T1000 (cell line): ENCODE results near the gene TUBA8.
"Not testable (repeated sequence)": the region's sequence is repeated elsewhere in the genome, so short reads cannot be mapped to it uniquely, and the experiment has no call there.

Experiments
- DNase-seq: peaks from one replicate; lab custom pipeline; 2025; ENCODE audit warnings: mixed read lengths; lab: John Stamatoyannopoulos, UW

TUBA8 gene

DNA sequence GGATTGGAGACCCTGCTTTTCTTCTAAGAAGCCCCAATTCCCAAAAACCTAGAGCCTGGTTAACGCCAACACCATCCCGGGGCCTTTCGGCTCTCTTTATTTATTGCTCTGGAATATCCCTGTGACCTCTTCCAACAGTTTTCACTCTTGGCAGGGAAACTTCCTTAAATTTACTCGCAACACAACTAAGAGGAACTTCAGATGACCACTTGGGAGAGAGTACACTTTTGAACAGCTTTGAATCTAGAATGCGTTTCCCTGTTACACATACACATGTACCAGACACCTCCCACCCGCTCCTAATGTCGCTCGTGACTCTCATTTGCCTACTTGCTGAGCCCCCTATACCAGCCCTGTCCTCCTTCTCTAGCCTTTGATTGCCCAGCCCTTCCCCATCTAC lies 19.4 kb downstream of the TUBA8 start:
- no peak for DNase-seq

DNA sequence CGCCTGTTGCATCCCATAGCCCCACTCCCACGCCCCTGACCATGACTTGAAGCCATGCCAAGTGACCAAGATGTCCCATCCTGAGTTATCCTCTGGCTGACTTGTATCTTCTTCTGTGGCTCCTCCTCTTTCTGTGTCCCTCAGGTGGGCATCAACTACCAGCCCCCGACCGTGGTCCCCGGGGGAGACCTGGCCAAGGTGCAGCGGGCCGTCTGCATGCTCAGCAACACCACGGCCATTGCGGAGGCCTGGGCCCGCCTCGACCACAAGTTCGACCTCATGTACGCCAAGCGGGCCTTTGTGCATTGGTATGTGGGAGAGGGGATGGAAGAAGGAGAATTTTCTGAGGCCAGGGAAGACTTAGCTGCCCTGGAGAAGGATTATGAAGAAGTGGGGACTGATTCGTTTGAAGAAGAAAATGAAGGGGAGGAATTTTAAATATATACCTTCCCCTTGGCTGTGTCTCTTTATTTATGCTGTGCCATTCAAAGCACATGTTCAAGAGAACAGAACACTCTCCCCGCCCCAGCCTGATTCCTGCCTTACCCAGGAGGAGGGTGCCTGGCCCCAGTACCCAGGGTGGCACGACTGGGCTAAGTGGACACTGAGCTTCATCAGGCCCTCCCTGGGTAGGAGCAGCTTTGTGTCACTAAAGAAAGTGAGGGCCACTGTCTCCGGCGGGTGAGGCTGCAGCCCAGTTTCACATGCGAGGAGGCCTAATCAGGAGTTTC lies 20.3 kb downstream of the TUBA8 start:
- DNase-seq, result no peak

DNA sequence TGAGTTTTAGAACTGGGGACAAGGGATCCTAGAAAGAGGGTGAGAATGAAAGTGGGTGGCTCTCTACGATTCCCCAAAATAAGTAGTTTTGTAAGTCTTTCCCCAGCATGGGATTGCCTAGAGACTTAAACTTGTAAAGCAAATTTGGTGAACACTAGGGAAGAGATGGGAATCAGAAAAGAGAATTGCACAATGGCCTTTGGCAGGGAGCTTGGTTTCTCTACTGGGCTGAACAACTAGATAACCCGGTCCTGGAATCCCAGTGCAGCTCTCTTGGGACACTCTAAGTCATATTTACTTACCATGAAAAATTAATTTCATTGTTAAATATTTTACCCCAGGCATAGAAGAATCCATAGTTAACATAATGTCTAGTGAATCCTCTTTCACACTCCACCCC lies 22.8 kb downstream of the TUBA8 start:
- no peak for DNase-seq

DNA sequence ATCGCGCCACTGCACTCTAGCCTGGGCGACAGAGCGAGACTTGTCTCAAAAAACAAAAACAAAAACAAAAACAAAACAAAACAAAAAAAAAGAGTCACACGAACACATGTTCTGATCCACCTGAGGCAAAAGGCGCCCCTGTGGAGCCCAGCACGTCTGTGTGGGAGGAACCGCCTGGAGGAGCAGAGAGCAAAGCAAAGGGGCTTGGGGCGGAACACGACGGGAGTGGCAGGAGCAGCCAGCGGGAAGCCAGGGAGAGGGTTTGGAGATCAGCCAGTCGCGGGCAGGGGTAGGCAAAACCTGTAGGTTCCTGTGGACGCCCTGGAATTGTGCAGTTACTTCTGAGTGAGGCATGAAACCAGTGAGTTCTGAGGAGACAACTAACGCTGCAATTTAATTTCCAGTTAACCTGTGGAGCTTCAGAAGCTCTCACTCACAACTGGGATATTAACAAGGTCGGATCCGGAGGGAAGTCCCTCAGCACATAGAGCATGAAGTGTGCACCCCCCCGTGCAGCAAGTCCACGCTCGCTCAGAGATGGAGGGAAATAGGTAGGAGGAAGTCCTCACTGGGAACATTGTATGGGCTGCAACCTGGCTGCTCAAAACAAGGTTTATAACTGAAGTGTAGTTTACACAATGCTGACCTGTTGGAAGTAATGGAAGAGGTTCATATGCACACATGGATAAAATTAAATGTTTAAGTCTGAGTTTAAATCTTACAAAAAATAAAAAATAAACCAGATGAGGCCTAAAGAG lies 26.1 kb downstream of the TUBA8 start:
- no peak for DNase-seq

DNA sequence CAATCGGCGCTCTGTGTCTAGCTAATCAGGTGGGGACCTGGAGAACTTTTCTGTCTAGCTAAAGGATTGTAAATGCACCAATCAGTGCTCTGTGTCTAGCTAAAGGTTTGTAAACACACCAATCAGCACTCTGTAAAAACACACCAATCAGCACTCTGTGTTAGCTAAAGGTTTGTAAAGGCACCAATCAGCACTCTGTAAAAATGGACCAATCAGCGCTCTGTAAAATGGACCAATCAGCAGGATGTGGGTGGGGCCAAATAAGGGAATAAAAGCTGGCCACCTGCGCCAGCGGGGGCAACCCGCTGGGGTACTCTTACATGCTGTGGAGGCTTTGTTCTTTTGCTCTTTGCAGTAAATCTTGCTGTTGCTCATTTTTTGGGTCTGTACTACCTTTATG lies 30.4 kb downstream of the TUBA8 start:
- not testable (repeated sequence) for DNase-seq

DNA sequence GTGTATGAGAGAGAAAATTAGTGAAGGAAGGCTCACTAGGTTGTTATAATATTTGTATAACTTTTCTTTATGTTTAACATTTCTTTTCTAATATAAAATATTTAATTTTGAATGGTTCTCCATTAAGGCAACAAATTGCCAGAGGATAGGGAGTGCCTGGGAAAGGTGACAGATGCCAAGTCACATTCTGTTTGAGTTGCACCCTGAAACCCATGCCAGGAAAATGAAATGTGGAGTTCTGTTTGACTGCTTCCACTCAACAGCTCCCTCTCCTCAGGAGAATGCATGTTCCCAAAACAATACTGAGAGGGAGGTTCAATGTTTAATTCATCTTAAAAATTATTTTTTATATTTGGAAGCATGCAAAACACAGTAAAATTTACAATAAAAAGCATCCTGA lies 33.5 kb downstream of the TUBA8 start:
- DNase-seq, result no peak

DNA sequence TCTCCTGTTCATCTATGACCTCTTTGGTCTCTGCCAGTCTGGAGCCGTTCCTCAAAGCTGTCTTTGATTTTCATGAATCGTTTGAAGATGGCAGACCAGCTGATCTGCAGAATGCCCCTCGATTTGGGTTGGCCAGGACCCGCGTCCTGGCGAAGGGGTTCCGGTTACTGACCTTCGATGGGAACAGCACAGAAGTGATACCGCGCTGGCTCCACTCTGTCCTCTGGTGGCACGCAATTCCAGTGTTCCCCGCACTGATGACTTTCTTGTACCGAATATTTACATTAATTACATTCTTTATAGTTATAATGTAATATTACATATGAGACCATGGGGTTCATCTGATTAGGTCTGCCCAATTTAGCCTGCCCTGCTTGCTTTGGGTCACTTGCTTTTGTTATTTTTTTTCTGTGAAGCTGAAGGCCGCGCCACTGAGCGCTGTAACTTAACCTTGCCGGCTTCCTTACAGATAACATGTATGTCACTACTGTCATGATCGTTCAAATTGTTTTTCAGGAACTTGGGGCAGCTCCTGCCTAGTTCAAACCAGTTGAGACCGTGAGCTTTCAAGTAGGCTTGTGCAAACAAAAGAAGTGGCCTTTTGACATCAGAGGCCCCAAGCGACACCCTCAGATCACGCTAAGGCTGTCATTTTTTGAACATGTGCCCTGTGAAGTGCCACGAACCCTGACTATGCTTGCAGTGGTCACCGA lies 35.2 kb downstream of the TUBA8 start:
- no peak for DNase-seq

DNA sequence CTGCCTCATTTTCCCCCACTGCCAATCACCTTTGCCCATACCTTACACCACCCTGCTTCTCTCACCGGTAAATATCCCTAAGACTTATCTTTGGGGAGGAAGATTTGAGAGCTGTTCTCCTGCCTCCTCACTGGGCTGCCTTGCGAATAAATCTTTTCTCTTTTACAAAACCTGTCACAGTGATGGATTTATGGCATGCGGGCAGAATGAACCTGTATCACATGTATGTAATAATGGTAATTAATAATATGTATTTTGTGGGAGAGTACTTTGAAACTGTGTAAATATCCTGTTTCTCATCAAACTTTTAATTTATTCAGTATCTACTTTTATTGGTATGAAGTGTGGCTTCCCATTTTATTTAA lies 35.8 kb downstream of the TUBA8 start:
- DNase-seq, result no peak

DNA sequence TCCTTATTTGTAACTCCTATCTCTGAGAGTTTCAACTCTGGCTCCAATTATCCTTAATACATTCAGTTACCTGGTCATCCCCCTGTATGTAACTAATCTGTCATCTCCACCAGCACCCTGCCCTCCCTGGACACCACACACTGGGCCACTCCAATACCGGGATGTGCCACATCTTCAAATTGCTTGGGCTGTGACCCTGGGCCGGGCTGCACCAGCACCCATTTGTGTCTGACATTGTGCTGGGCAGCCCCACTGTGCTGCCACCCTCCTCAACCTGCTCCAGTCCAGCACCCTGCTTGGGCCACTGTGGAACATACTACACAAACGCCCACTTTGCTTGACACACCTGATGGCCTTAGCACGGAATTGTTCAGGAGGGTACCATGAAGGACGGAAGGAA lies 37.2 kb downstream of the TUBA8 start:
- no peak for DNase-seq

DNA sequence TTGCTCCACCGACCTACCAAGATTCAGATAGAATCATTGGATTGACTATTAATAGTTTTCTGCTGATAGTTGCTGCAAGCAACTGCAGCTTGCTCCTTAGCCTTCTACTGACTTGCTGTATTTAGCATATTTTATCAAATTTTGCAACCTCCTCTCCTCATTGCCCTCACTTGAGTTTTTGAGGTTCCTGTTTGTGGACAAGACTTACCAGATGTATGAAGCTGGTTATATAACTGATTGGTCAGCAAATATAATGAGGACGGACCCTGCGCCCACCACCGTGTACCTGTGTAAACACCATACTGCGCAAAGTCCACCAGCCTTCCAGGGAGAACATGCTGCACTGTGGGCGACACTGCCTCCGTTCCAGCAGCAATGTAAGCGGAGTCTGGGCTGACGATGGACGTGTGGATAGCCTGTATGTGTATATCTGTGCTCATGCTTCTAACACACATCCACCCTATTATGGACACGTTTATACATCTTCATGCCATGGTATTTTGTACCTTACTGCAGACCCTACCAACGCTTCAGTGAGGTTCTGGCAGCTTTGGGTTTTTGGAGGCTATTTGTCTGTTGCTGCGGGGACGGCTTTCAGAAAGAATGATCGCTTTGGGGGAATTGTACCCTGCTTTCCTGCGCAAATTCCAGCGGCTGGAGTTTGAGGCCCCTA lies 37.8 kb downstream of the TUBA8 start:
- DNase-seq, result no peak

DNA sequence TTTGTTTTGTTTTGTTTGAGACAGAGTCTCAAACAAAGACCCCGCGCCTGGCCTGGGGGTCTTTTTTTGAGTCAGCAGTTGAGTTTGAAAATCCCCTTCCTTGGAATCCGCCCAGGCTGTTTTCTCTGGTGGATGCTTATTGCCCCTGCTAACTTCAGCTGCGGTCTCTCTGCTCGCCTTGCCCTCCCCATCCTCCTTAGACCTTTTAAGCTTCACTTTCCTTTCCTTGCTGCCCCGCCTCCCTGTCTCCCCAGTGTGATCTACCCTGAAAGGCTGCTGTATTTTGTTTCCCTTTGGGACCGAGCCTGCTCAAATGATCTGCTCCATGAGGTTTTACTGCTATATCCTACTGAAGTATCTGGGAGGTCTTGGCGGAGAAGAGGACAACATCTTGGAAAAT lies 41.9 kb downstream of the TUBA8 start:
- DNase-seq, result no peak

DNA sequence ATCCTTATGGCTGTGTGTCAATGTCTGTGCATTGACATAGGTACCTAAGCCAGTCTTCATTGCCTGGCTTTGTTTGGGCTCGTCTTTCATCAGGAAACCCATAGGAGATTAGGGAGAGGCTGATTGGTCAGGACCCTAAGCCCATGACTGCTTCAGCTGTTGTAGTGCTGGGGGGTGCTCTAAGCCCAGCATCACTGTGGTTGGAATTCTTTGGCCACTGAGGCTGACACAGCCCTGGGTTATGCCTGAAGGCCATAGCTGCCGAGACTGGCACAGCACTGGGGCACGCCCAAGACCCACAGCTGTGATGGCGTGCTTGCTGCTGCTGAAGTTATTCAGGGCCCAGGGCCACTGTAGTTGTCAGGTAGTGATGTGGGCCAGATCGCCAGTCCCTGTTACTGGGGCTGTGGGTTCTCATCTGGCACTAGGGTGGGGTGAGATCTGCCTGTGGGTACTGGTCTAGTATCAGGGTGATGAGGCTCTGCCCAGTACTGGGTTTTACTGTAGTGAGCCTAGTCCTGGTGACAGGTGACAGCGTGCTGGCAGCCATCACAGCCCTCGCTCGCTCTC lies 44.3 kb downstream of the TUBA8 start:
- DNase-seq, result no peak

DNA sequence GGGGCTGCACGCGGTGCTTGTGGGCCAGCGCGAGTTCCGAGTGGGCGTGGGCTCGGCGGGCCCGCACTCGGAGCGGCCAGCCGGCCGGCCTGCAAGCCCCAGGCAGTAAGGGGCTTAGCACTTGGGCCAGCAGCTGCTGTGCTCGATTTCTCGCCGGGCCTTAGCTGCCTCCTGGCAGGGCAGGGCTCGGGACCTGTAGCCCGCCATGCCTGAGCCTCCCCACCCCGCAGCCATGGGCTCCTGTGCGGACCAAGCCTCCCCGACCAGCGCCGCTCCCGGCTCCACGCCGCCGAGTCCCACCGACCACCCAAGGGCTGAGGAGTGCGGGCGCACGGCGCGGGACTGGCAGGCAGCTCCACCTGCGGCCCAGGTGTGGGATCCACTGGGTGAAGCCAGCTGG lies 44.9 kb downstream of the TUBA8 start:
- not testable (repeated sequence) for DNase-seq

DNA sequence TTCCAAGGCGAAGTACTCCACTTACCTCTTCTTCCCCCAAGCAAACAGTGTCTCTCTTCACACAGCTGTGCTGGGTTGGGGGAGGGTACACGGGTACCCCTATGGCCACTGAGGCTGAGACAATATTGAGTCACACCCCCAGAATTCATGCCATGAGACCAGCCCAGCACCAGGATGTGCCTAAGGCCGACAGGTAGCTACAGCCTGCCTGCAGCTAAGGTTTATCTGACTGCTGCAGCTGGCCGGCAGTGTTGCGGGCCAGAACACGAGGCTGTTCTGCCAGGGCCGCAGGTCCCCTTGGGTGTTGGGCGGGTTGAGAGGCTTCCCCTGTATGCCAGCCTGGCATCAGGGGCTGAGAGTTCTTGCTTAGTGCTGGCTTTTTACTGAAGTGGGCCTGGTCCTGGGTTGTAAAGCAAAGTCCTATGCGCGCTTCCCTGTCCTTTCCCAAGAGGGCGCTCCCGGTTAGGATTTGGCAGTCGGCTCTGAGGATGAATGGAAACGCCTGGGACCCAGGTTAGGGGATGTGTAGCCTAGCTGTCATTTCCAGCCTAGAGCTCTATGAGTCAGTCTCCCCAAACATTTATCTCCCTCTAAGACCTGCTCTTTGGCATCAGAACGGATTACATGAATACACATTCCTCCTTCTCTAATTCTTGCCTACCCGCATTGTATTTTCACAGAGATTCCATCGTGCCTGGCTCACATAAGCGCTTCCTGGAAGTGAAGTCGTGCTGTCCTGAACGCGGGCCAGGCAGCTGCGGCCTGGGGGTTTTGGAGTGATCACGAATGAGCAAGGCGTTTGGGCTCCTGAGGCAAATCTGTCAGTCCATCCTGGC lies 46.5 kb downstream of the TUBA8 start:
- peak; percentile 82 for DNase-seq

DNA sequence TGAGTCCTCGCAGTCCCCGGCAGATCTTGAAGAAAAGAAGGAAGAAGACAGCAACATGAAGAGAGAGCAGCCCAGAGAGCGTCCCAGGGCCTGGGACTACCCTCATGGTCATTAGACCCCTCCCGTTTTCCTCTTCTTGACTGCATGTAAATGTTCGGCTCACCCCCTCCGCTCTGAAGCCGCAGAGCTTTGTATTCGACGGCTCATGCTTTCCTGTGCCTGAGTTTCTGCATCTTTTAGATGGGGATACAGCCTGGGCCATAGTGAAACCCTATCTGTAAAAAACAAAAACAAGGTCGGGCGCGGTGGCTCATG lies 47.1 kb downstream of the TUBA8 start:
- no peak for DNase-seq

DNA sequence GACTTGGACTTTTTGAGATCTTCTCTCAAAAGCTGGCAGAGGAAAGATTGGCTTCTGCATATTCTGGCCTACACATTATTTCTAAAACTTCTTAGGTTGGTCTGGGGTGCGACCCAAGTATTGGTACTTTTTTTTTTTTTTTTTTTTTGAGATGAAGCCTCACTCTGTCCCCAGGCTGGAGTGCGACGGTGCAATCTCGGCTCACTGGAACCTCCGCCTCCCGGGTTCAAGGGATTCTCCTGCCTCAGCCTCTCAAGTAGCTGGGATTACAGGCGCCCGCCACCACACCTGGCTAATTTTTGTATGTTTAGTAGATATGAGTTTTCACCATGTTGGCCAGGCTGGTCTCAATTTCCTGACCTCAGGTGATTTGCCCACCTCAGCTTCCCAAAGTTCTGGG lies 50.0 kb downstream of the TUBA8 start:
- not testable (repeated sequence) for DNase-seq

DNA sequence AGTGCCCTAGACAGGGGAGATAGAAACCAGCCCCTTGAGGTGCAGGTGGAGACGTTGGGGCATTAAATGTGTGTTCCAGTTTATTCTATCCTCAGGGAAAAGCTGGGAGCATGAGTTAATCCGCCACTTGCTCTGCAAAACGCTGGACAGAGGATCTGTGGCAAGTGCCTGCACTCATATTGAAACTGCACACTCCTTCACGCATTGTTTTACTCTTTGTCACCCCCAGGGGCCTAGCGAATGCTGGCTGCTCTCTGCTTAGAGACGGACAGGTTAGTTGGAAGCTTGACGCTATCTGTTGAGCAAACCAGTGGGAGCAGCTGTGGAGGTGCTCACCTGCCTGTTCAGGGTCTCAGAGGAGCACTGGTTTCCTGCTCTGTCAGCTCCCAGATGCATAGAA lies 53.2 kb downstream of the TUBA8 start:
- DNase-seq, result not testable (repeated sequence)

DNA sequence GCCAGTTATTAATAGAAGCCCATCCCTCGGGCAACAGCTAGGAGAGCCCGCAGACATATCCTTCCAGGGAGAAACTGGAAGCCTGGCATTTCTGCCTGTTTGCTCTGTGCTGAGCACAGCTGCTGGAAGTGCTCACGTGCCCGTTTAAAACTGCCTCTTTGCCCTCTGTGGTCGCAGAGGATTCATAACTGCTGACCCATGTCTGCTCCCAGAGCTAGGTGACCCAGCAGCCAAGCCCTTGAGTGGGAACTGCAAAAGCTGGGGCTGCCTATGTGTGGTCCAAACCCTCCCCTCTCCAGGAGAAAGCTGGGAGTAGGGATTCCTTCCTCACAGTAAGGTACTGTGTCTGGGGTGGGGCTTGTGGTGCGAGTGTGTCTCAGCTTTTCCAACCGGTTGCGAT lies 54.0 kb downstream of the TUBA8 start:
- not testable (repeated sequence) for DNase-seq

DNA sequence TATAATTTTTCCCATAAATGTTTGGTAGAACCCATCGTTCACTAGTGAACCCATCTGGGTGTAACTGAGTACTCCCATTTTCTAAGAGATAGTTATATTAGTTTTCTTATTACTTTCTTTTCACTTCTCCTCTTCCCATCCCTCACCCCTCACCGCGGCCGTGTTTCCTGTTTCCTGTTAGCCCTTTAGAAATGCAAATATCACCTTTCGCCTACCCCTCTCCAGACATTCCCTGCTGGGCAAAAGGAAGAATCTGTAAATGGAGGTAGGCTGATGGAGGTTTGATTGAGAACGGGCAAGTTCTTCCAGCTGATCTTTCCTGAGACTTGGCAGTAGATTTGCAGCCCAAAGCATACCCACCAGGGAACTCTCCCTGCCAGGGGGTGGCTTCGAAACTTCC lies 54.7 kb downstream of the TUBA8 start:
- not testable (repeated sequence) for DNase-seq

DNA sequence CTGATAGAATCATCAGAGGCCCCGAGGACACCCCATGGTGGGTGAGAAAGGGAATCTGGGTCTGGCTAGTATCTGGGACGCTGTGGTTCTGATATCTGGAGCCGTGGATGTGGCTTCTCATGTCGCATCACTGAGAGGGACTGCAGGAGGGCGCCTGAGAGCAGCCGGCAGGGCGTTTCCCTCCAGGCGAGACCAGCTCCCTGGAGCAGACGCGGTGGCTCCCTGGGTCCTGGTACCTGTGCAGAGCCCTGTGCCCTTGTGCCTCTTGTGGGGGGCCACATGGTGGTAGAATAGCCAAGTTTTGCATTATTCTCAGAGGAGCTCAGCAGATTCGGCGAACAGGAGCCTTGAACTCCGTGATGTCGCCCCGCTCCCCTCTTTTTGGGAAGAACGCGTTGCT lies 59.7 kb downstream of the TUBA8 start:
- DNase-seq, result not testable (repeated sequence)

DNA sequence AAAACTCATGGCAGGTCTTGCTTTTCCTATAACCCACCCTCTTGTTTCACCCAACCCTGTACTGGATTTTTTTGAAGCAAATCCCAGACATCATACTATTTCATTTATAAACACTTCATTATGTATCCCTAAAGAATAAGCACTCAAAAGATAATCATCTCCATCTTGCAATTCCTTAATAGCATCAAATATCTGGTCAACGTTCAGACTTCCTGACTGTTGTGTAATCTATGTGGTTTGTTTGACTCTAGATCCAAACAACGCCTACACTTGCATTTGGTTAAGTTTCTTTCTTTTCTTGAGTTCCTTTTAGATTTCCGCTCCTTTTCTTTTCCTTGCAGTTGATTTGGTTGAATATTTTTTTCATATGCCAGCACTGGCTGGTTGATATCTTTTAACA lies 61.6 kb downstream of the TUBA8 start:
- not testable (repeated sequence) for DNase-seq
